GM19193 (cell line): ENCODE measurements around the gene CYP2W1.

Experiments
- POLR2A ChIP-seq: IDR thresholded peaks from 4 replicates; pipeline ENCODE4 v1.6.1; 2011; ENCODE audit not compliant: insufficient read depth, insufficient read length; ENCODE audit errors: extremely low read depth

The CYP2W1 gene

DNA sequence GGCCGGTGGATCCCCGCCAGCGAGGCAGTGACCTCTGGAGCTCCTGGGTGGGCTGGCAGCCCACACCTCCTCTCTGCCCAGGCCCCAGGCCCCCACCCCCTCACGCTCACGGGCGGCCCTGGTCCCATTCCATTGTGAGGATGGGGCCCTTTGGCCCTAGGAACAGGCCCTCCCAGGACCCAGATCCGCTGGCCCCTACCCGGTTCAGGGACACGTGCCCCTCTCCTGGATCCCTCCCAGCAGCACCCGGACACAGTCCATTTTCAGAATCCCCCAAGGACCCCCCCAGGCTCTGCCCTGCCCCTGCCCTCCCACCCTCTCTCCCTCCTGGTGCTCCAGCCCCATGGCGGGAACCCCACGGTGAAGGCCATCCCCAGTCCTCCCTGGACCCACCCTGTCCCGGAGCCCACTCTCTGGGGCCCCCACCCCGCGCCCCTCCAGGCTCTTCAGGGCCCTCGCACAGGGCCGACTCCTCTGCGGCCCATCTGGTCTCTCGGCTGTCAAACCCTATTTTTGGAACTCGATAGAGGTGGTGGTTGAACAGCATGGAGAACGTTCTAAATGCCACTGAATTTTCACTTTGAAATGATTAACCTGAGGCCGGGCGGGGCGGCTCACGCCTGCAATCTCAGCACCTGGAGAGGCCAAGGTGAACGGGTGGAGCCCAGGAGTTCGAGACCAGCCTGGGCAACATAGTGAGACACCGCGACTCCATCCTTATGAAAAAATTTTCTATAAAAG lies 36.6 kb upstream of the CYP2W1 start:
- TF ChIP-seq POLR2A = no peak

DNA sequence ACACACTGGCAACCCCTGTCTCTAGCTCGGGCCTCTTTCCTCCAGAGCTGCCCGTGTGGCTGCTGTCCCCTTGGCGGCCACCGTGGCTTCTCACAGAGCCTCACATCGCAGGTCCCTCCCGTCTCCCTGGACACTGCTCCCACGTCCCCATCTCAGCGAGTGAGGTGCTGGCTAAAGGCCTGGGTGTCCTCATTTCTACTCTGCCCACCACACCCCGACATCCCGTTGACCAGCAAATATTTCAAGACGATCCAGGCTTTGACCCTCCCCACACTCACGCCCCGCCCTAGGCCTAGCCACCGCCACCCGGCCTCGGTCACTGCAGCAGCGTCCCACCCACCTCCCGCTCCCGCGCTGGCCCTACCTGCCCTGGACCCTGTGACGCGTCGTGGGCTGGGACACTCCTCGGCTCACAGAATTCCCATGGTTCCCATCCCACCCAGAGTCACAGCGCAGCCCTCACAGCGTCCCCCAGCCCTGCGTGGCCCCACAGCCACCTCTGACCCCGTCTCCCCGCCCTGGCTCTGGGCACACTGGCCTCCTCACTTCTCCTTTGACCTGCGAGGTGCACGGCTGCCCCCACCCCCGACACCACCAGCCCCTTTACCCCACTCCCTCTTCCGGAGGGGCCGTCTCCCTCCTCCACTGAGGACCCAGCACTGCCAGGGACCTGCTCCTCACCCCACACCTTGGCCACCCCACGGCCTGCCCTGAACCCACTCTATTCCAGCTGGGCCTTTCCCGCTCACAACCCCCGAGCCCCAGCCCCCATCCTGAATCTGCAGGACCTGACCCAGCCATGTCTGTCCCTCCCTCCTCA lies 35.4 kb upstream of the CYP2W1 start:
- TF ChIP-seq POLR2A = no peak

DNA sequence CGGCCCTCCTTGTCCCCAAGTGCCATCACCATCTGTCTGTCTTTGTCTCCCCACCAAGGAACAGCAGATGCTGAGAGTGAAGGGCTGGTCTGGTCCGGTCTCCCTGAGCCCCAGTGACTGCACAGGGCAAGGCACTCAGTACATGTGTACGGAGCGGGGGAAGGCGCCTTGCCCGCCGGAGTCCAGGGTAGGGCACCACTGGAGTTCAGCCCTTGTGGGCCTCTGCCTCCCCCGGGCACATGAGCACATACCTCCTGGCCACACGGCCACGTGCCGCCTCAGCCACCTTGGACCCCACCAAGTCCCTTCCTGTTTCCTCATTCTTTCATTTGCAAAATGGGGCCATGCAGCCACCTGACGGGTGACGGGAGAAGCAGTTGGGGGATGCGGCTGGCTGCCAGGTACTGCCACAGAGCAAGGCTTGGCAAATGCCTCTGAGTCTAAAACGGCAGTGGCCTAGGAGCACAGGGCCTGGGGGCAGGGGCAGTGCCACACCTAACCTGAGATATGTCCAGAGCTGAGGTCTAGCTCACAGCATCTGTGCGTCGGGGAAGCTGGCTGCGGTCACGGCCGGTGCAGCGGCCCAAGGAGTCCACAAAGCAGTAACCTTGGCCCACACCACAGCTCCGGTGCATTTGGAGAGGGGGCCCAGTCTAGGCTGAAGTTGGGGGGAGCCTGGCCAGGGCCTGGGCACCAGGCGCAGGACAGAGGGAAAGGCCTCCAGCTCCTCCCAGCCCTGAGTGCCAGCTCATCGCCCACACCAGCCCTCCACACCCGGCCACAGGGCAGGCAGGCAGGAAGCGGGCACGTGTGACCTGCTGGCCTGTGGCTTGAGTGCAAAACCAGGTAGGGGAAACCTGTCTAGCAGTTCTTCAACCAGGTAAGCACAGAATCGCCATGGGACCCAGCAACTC lies 33.7 kb upstream of the CYP2W1 start:
- no peak for TF ChIP-seq POLR2A

DNA sequence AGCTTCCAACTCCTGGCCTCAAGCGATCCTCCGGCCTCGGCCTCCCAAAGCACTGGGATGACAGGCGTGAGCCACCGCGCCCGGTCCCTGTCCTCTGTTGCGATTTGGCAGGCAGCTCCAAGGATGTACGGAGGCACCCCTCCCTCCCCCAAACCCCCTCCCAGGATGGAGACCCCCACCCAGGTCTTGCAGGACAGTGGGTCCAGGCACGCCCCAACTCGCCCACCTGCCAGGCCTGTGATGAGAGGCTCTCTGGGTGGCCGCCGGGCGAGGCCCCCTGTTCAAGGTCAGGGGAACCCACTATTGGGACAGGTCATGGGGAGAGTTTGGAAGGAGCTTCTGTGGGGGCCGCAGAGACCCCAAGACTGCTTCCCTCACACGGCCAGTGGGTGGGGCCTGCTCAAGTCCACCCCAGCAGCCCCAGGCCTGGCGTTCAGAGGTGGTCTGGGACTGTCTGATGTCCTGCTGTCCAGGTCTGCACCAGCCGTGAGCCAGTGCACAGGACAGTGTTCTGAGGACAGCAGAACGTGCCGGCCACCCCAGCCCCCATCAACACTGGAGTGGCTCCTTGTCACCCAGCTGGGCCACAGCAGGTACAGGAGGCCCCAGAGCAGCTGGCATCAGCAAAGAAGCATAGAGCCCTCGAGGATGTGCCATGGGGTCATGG lies 31.0 kb upstream of the CYP2W1 start:
- TF ChIP-seq POLR2A = no peak

DNA sequence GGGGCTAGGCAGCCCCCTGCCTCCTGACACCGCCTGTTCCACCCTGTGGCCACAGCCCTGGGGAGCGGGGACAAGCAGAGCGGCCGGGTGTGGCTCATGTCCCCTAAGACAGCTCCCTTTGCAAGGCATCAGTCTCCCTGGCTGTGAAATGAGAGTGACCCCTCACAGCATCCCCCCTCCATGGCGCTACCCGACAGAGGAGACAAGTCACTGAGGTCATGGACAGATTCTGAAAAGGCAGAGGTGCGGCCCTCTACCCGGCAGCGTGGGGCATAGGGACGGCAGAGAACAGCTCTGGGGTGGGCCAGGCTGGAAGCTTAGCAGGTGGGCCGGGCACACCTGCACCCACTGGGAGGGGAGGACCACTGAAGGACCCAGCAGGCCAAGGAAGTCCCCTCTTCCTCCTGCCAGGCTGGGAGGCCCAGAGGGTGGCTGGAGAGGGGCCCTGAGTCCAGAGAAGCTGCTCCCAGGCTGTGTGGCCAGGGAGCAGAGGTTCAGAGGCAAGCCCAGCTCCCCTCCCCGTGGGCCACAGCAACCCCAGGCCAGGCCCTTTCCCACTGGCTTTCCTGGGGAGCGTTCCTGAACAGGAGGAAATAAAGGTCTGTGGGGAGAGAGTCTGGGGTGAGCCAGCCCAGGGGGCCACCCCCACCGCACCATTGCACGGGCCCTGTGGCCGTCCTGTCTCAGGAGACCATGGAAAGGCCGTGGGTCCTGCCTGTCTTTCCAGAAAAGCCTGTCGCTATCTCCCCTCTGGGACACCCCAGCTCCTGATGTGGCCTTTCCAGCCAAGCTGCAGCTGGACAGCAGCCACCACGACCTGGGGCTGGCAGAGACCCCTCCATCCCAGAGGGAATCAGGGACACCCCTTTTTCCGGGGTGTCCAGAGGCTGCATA lies 30.2 kb upstream of the CYP2W1 start:
- no peak for TF ChIP-seq POLR2A

DNA sequence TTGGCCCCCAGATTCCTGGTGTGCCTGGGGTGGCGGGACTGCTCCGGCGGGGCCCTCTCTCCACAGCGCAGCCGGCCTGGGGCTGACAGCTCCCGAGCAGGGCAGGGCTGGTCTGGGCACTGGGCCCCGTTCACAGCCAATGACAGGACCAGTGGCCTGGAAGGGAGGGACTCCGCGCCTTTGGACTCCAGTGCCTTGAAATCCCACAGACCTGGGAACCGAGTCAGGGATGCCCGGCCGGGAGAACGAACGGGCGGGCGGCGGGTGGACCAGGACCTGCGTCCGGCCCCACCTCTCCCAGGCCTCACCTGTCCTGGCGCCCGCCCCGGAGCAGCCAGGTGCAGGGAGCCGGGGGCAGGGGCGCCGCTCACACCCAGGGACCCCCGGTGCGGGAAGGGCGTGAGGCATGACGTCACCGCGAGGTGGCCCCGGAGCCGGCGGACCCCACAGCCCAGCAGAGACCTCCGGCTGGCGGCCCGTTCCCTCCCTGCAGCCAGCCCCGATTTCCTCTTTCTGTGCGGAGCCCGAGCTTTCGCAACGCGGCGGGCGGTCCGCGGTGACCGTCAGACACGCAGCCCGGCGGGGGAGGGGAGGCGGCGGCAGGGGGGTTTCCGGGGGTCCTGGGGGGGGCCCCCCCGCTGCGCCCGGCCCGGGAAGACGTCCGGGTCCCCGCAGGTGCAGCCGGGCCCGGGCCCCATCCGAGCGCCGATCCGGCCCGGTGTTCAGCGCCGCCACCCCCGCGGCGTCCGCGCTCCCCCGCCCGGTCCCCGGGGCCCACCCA lies 29.2 kb upstream of the CYP2W1 start:
- TF ChIP-seq POLR2A = peak; percentile 26

DNA sequence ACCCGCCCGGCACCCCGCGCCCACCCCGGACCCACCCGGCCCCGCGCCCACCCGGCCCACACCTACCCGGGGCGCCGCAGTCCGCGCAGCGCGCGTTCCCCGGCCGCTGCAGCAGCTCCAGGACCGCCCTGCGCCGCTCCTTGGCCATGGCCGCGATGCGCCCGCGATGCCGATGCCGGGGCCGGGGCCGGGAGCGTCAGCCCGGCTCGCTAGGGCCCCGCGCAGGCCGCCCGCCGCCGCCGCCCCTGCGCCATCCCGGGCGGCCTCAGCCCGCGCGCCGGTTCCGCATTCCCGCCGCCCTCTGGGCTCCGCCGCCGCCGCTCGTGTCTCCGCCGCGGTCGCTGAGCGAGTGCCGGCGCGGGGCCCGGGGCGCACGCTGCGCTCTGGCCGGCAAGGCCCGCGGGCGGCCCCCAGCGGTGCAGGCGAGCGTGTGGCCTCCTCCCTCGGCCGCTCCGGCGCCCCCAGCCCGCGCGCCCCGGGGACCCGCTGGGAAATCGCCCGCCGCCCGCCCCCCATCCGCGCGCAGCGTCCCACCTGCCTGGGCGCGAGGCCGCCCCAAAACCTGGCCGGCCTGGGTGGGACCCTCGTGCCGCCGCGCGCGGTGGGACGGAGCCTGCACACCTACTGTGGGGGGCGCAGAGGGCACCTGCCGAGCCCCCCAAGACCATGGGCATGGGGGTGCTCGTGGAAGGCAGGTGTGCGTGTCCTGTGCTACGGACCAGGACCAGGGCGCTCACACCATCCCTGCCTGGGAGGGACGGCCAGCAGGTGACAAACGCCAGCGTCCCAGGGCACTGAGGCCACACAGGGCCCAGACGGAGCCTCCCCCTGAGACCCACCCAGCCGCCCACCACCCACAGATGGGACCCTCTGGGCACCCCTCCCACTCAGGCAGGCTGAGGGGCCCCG lies 28.4 kb upstream of the CYP2W1 start, which contains the start of gene ADAP1:
Gene ADAP1 (minus strand): TSS at position 351 of the 909 bp plus-strand sequence. CDS start 203 bp downstream, at position 148.
- TF ChIP-seq POLR2A = peak; percentile 40

DNA sequence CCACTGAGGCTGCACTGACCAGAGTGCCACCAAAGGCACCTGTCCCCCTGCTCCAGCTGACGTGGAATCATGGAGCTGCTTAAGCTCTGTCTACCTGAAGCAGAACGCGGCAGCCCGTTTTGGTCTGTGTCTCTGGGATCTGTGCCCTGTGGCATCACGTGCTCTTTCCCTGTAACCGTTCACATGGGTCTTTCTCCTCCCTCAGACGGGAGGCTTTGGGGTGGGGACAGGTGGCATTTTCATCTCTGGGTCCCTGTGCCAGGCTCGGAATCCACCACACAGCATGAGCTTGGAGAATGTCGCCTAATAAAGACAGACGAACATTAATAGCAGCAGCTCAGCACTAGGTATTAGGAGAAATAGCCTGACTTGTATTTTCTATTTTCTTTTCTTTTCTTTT lies 26.9 kb upstream of the CYP2W1 start:
- TF ChIP-seq POLR2A = no peak

DNA sequence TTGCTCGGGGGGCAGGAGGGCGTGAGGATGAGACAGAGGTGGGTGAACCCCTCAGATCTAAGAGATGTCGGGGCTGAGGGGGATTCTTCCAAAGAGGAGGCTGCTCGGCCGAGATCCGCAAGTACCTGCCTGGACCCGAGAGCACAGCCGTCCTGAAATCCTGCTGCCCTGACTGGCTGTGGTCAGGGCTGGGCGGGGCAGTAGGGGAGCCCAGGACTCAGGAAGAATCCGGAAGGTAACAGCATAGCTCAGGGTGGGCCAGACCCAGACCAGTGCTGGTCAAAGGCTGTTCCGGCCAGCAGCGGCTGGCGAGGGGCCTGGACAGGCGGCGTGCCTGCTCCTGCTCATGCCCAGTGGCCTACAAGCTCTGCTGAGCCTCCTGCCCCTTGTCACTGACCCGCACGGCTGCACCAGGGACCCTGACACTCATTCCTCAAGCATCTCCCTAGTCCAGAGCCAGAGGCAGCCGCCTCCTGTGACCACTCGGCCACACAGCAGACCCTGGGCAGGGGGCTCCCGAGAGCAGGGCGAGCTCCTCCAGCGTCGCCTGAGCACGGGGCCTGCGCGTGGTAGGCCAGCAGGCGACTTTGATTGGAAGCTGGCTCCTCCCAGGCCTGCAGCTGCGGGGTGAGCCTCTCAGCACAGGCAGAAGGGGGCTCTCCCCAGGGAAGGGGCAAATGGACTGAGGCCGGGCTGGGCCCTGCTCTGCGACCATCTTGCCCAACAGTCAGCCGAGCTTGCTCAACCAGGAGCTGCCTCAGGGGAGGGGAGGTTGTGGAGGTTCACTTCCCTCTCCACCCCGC lies 25.4 kb upstream of the CYP2W1 start:
- no peak for TF ChIP-seq POLR2A

DNA sequence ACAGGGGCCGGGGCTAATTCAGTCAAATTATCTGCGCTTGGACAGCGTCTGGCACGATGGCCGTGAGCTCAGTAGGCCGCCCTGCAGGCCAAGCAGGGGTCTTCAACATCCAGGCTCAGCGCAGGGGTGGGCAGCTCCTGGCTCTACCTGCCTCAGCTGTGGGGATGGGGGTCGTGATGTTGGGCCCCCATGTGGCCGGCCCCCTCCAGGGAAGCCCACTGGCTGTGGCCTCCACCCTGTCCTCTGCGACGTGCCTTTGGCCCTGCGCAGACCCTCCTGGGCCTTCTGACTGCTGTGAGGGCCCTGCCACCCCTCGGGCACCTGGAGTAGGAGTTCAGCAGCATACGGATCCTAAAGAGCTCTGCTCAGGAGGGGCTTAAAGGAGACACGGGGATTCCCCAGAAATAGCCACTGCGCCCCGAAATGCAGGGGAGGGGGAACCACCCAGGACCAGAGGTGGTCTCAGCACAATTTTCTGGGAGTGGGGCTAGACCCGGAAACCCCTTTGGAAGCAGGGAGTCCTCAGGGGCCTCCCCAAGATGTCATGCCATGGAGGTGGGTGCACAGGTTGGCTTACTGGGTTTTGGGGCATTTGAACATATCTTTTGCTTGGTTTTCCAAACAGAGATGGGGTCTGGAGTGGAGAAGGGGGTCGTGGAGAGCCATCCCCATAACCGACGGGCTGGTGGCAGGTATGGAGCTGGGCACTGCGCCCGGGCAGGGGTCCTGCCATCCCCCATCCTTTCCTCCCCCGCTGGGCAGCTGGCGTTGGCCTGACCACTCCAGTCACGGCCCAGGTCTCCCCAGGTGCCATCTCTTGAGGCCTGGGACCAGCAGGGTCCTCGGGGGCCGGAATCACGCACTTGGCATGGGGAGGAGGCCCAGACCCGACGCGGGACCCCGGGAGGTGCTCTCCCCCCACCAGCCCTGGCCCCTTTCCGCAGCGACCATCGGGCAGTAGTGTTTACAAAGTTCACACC lies 24.5 kb upstream of the CYP2W1 start:
- TF ChIP-seq POLR2A = no peak
